ENCODE data around the gene RECK. TPM values are rescaled to one million over a fixed set of nuclear protein-coding genes. Genes with fewer than 3 reads are reported as not detected.
A peak's percentile ranks its signal among the peaks of the same experiment; 100 is the strongest.

The RECK gene
- total and polyA plus RNA-seq, 8 donors = 18.5 to 23.7 (median 22.6) TPM

GRCh38 chr9:36006549-36007315 lies 30.0 kb upstream of the RECK start:
- Histone ChIP-seq H3K27me3 (no peaks in the 10 kb centered on the region), H3K4me3 (no peak overlapping the region), H3K4me1 (peaks cover 0 to 9% of the 10 kb centered on the region in 2 donors), H3K27ac (no peak overlapping the region), H3K9me3 (no peaks in the 10 kb centered on the region), H3K36me3 (no peaks in the 10 kb centered on the region)
- ATAC-seq = no peak
- intact Hi-C loops (cut with DNase I) = no loop called here
- TF ChIP-seq CTCF (IDR thresholded peaks at IDR 0.05) = no peak
- no peak for DNase-seq

- no peak overlapping the region for H3K27ac ChIP-seq
- H3K27me3 ChIP-seq = no peaks in the 10 kb centered on the region
- peaks cover 0 to 9% of the 10 kb centered on the region in 2 donors for H3K4me1 ChIP-seq
- no peak overlapping the region for H3K4me3 ChIP-seq
- intact Hi-C loops (cut with DNase I) = no loop called here
- DNase-seq (no peak), ATAC-seq (no peak)
- H3K9me3 ChIP-seq = no peaks in the 10 kb centered on the region
- no peaks in the 10 kb centered on the region for H3K36me3 ChIP-seq
- TF ChIP-seq CTCF (IDR thresholded peaks at IDR 0.05) = no peak
These were observed 29.4 kb upstream of the RECK start for GRCh38 chr9:36007316-36007708.

GRCh38 chr9:36007852-36008251 lies 28.9 kb upstream of the RECK start:
- Histone ChIP-seq H3K9me3 (no peaks in the 10 kb centered on the region), H3K27ac (no peak overlapping the region), H3K4me1 (peaks cover 0 to 9% of the 10 kb centered on the region in 2 donors), H3K36me3 (no peaks in the 10 kb centered on the region), H3K27me3 (no peaks in the 10 kb centered on the region), H3K4me3 (no peak overlapping the region)
- intact Hi-C loops (cut with DNase I) = no loop called here
- DNase-seq = no peak
- no peak for ATAC-seq
- no peak for TF ChIP-seq CTCF (IDR thresholded peaks at IDR 0.05)

- DNase-seq (peak in 3 of 4 donors; percentile 25 to 63 (median 47)), ATAC-seq (peak; percentile 97)
- intact Hi-C loops (cut with DNase I) = no loop called here
- peak; percentile 89 to 99 for TF ChIP-seq CTCF (IDR thresholded peaks at IDR 0.05)
- Histone ChIP-seq H3K27ac (no peak overlapping the region), H3K4me3 (no peak overlapping the region), H3K4me1 (peaks cover 0 to 9% of the 10 kb centered on the region in 2 donors), H3K36me3 (no peaks in the 10 kb centered on the region), H3K27me3 (no peaks in the 10 kb centered on the region), H3K9me3 (no peaks in the 10 kb centered on the region)
These were observed 27.9 kb upstream of the RECK start for GRCh38 chr9:36008774-36009300.

- DNase-seq = no peak
- intact Hi-C loops (cut with DNase I) = no loop called here
- no peaks in the 10 kb centered on the region for H3K9me3 ChIP-seq
- no peaks in the 10 kb centered on the region for H3K36me3 ChIP-seq
- H3K4me1 ChIP-seq = peaks cover 0 to 9% of the 10 kb centered on the region in 2 donors
- ATAC-seq = peak; percentile 62
- no peak overlapping the region for H3K4me3 ChIP-seq
- no peaks in the 10 kb centered on the region for H3K27me3 ChIP-seq
- no peak overlapping the region for H3K27ac ChIP-seq
- TF ChIP-seq CTCF (IDR thresholded peaks at IDR 0.05) = no peak
These were observed 25.3 kb upstream of the RECK start for GRCh38 chr9:36011379-36011778.

Measured in left lung (tissue), 10 donors.